Stimulated activated CD8-positive, alpha-beta memory T cell treated with anti-CD3 and anti-CD28 coated beads, Interleukin-4, amount 100 ng/mL, for 1 hour (primary cell): Measurements from ENCODE around the gene RGS6.

Experiments used
- DNase-seq, 2 donors: peaks; one replicate each; pipeline ENCODE4 v3.0.0-alpha.2; 2020; ENCODE audit warnings: low read depth in 2 of 2, low spot score in 1 of 2

Gene RGS6

DNA sequence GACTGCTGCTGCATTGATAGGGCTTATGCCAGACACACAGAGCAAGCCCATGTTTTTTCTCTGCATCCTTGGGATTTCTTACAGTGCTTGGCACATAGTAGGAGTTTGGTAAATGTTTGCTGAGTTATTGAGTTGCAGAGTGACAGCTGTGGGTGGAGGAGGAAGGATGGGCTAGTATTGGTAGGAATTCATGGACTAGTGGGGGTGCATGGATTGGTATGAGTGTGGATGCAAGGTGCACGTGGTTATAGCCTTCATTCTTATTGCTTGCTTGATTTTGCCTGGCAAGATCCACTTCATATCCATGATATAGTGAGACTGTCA lies 11.4 kb downstream of the RGS6 start:
- no peak for DNase-seq

DNA sequence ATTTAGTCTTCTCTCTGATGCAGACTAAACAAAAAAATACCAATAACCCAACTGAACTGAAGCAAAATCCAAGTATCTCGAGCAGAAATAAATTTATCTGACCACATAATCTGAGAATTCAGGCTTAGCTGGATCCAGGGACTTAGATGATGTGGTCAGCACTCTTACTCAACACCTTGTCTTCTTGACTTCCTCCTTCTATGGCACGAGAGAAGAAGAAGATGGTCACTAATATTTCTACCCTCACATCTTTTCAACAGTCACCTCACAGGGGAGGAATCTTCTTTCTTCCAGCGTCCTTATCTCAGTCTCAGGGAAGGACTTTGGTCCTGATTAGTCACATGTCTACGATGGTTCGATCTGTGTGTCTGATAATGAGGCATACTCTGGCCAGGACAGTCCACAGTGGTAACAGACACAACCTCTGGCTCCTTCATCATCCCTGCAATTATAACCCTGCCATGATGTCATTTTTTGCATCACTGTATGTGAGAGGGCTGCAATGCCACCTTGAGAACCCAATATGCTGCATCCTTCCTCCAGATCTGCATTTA lies 15.8 kb downstream of the RGS6 start:
- no peak for DNase-seq

DNA sequence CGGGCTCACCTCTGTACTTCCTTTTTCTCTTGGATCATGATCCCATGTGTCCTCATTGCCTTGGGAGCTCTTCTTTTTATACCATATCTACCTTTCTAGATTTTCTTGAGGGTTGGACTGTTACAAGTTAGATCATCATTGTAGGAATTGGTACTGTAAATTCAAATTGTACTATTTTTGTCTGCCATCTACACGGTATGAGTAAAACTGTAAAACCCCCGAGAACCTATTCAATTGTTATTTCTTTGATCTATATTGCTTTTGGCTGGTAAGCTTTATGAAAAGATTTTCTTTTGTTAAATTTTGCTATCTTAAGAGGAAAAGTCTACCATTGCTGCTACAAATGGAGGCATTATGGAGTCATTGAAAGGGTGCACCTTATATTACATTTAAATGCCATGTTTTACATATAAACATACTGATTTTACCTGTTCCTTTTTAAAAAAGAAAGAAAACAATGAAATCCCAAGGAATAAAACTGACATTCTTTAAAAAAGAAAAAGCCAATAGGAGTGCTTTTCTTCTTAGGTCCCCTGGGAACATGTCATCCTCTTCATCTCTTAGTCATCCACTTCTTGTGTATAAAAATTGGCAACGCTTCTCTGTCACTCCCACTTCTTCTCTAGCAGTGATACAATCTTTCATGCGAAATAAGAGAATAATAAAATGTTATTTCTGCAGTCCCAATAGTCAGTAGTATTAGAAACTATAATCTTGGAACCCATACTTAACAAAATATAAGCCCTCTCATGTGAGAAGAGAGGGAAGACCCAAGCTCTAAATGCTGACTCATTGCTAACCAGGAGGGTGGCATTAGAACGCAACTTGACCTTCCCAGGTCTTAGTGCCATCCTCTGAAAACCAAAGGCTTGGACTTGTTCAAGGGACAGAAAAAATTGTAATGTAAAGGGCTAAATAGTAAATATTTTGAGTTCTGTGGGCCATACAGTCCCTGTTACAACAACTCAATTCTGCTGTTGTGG lies 20.4 kb downstream of the RGS6 start:
- DNase-seq, result no peak

DNA sequence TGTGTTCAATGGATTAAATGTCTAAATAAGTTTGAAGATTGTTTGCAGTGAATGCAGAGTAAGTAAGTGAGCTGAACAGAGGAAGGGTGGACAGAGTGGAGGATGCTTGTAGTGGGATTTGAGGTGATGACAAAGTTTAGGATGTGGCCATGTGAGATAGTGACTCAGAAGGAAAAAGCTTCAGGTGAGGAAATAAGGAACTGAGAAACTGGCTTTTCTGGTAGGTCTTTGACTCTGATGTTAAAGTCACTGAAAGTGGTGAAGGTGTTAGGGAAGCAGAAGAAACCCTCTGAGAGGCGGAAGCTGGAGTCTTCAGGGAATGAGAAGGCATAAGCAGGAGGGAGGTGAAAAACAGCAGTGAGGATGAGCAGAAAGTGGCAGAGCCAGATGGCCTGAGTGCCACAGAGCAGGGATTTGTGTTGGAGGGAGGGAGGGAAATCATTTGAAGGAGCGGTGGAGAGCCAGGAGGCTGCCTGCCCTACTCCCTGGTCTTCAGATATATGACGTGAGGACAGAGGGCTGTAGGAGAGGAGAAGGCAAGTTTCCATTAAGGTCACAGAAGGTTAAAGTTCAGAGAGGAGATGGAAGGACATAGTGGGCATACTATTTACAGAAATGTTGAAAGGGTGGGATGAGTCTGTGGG lies 24.8 kb downstream of the RGS6 start:
- DNase-seq, result no peak

DNA sequence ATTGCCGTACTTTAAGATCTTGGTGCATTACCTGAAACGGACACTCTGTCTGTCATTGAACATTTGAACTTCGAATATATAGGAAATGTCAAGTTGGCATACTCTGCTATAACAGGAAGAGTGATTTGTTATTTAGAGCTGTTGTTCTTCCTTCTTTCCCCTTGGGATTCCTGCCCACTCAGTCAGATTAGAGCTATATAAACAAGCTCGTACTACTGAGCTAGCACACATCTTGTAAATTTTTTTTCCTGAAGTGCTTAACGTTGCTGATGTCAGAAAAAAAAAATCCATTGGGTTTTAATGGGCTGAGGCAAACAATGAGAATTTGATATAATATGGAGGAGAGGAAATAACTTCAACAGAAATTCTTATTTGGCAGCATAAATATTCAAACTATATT lies 26.8 kb downstream of the RGS6 start:
- DNase-seq, result no peak

DNA sequence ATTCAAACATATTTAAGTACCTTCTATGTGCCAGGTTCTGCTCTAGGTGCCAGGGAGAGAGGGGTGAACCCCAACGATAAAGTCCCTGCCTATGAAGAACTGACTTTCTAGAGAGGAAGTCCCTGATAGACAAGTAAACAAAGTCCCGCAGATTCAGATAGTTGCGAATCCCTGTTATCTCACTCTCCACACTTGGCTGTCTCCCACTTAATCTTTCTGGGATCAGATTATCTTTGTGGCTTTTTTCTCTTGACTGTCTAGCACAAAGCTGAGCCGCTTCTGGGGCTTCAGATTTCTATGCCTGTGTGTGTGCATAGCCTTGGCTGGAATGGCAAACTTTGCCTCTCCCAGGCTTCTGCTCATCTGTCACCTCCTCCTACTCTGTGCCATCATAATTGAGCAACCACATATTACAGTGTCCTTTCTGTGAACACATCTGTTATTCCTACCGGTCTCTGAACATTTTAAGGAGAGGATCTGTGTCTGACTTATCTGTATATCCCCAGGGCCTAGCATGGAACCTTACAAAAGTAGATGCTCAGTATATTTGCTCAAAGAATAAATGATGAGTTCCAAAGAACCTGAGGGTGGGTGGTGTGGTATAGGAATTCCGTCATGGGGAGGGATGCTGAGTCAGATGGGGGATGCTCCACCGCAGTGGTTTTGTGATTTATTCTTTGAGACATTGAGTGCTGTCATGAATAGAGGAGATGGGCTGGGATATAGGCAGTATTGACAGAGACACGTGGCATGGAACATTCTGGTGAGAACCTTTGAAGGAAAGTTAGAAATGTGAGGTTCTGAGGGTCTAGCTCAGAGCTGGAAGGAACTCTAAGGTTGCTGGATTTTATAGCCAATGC lies 28.5 kb downstream of the RGS6 start:
- DNase-seq, result no peak

DNA sequence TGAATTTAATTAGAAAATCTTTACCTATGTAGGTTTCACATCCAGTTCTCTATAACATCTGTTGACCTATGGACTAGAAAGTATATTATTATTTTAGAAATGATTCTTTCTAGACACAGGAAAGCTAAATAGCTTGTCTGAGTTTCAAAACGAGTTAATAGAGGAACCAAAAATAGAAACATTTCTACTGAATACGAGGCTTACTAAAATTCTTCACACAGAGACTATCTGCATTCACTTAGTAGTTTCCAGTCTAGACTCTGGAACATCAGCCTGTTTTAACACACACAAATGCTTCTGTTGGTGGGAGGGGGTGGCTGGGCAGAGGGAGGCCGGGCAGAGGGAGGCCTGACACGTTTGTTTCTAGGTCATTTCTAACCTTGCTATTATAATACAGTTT lies 29.7 kb downstream of the RGS6 start:
- no peak for DNase-seq

DNA sequence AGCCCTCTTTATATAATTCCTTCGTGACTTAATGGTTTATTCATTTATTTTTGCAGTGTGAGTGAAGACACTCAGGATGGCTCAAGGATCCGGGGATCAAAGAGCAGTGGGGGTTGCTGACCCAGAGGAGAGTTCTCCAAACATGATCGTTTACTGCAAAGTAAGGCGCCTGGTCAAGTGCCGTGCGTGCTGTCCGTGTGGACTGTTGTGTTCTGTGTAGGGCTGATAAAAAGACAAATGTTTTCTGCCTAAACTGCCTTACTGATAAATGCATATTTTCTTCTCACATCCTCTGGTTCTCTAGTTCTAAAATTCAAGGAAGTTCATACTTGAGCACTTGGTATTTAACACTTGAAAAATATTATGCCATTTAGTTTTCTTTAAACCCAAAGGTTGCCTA lies 32.5 kb downstream of the RGS6 start:
- DNase-seq, result no peak

DNA sequence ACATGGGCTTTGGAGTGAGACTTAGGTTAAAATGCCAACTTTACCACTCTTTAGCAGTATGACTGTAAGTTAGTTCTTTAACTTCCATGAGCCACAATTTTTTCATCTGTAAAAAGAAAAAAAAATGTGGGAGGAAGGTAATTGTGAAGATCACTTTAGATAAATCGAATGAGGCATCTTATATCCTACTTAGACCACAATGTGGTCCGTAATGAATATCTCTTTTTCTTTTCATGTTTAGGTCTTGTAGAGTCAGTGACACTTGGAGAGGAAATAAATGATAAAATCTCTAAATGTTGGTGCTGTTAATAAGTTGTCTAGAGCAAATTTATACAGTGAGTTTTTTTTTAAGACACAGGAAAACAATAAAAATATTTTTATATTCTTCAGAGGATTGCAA lies 34.3 kb downstream of the RGS6 start:
- DNase-seq, result no peak

DNA sequence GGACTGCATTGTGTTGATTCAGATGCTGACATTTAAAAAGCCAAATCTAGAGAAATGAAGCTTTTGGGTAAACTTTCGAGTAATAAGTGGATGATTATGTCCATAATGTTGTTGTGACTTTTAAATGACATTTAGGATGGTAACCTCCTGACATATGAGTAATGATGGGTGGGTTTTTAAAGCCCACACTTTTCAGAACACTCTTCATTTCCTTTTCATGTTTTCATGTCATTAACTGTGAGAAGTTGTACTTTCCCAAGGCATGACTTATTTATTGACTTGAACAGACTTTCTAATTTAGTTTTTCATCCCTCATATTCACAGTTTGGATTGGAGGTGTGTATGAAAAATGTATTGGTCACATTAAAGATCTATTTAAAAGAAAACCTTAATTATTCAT lies 35.5 kb downstream of the RGS6 start:
- DNase-seq, result no peak

DNA sequence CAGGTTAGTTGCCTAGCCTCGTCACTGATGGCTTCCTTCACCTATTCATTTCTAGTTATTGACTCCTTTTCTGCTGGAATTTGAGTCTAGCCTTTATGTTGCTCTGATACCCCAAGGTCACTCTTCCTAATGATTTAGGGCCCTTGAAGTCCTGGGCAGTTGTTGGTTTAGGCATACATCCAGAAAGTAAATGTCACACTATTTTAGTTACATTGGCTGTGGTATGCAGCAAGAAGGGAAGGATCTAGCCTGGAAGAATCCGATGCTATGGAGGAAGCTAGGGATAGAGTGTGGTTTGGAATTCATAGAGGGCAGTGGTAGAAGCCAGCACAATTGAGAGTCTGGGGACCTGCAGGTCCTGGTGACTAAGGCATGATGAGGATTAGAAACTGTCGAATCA lies 38.0 kb downstream of the RGS6 start:
- no peak for DNase-seq

DNA sequence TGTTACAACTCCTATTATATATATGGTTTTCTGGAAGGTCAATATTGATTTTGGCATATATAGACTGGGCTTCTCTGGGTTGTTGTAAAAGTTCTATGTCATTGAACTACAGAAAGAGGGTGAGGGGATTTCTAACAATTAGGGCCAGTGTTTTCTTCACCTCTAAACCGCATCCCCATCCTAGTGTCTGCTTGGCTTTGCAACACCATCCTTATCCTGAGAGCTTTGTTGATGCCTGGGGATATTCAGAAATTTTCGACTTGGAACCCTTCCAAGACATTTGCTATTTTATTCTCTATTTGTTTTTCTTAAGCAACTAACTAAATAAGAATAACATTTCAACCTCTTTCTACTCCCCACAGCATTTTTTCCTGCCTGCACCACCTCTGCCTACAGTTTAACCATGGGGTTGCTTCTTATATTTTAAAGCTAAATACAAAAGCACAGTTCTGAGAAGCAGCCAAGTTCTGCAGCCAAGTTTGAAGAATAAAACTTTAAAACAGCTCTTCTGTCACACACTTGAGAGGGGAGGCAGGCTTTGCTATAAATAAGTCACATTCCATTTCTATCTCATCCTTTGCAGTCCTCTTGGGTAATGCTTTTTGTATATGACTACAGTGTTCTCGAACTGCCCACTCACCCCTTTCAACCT lies 53.4 kb downstream of the RGS6 start:
- DNase-seq, result no peak

DNA sequence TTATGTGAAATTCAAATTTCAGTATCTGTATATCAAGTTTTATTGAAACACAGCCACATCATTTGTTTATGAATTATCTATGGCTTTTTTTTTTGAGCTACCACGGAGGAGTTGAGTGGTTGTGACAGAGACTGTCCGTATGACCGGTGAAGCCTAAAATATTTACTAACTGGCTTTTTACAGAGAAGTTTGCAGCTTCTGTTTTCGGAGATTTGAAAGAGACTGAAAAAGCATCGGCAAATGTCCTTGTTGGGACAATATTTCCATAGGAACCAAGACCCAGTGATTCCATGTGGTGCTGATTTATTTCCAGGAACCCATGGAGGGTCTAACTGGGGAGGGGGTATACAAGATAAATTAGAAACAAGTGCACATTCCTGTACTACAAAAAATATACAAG lies 56.2 kb downstream of the RGS6 start:
- DNase-seq, result no peak

DNA sequence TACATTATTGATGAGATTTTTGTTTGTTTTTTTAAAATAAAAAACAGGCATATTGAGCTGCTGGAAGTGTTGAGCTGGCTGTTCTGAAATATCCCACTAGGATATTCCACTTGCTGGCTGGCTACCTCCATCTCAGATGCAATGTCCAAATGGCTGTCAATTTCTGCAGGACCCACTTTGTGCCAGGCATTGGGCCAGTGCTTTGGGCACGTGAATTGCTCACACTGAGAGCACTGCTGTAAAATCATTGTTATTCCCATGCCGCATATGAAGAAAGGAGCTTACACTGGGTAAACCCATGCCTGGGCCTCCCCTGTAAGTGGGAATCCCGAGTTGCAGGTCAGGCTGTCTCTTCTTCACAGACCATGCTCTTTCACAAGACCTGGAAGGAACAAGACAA lies 56.7 kb downstream of the RGS6 start:
- no peak for DNase-seq

DNA sequence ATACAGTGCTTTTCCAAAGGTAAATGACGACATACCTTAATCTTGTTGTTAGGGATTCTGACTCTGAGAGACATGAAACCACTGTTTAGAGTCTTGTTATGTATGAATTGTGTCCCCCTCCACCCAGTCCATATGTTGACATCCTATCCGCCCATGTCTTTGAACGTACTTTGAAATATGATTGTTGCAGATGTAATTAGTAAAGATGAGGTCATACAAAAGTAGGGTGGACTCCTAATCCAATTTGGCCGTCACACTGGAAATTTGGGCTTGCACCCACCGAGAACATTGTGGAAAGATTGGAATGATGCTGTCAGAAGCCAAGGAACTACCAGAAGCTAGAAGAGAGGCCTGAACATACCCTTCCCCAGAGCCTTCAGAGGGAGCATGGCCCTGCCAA lies 62.2 kb downstream of the RGS6 start:
- DNase-seq, result no peak

DNA sequence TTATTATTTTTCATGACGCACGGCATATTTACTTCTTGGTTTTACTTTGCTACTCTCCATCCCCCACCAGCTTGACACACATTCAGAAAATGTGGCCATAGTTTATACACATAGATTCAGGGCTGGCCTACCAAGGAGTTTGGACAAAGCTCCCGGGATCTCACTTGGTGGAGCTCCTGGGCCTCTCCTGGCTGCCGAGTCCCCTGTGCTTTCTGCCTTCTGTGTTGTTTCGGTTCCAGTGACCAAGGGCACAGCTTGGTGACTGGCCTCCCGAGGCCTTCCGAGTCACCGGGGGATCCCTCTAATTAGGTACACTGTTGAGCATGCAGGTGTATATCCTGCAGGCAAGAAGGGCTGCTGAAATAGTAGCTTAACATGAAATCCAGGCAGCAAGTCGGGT lies 63.5 kb downstream of the RGS6 start:
- no peak for DNase-seq

DNA sequence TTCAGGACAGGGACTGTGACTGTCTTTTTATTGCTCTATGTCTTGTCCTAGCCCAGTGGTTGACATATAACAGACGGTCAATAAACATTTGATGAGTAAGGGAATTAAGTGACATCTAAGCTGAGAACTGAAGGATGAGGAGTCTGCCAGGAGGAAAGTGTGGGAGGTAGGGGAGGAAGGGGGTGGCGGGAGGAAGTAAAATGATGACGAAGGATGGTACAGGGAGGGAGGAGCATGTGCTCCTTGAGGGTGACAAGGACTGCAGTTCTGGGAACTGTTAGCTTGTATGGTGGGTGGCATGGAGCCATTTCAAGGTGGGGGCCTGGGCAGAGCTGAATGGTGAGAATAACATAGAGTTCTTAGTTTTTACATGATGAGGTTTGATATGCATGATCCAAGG lies 64.4 kb downstream of the RGS6 start:
- DNase-seq, result no peak

DNA sequence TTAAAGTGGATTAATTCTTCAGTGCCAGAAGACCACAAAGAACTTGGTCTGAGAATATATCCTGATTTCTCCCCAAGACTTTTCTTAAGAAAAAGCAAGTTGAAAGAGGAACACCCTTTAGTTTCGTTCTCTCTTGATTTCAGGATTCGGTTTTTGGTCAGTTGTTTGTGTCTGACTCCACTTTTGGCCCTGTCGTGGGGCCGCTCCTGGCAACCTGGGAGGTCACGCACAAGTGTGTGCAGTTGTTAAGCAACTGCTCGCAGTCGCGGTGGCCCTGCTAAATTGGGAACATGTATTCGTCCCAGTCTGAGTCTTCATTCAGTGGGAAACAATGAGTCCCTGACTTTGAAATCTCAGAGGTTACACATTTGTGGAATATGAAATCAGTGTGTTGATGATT lies 68.7 kb downstream of the RGS6 start:
- DNase-seq, result no peak

DNA sequence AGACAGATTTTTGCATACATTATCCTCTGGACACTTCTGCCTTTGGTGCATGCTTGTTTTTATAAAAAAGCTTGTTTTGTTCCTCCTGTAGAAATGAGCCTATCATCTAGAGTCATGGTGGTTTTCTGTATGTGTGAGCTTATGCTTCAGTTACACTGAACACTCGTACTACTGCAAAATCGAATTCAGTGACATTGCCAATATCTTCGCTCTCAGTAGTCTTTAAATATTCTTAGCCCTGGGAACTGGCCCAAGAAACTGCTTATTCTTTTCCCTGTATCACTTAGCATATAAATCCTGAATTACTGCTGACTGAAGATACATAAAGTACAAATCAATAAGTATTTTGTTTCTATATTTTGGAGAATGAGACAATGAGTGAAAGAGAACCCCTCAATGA lies 70.5 kb downstream of the RGS6 start:
- DNase-seq, result no peak

DNA sequence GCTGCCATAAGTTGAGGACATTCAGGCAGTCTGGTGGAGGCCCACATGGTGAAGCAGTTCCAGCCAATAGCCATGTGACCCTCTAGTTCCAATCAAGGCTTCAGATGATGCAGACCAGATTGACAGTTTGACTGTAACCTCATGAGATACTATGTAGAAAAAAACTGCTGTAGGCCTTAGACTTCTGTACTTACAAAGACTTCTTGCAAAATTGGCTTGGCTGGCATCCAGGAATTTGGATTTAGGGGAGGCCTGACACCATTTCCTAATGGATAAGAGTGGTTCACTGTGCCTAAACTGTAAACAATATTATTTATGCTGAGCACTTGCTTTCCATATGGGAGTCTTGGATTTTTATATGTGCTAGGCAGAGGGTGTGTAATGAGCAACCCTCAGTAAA lies 76.4 kb downstream of the RGS6 start:
- no peak for DNase-seq

DNA sequence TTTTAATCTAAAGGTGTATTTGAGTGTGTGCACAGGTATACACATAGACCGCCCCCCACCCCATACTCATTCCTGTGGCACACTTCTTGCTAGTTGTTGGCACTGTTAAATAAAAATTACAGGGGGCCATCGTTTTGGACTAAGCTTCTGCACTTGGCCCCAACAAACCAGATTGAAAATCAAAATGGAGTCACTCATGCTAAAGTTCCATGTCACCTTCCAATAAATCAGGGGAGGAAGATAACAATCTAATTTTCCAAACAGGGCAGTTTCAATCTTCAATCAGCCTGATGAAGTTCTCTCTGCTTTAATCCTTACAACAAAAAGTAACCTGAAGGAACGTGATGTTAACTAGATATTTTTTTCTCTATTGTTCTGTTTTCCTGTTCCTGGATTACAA lies 78.2 kb downstream of the RGS6 start:
- DNase-seq, result no peak
